ENCODE data around the gene ADNP. TPM values are rescaled to one million over a fixed set of nuclear protein-coding genes. Genes with fewer than 3 reads are reported as not detected.

ADNP gene
- total and polyA plus RNA-seq, 2 of the 13 experiments (the other 11 are each of a cell fraction or from before 2014, with no cell fraction given), result 21.0 to 21.5 TPM

DNA sequence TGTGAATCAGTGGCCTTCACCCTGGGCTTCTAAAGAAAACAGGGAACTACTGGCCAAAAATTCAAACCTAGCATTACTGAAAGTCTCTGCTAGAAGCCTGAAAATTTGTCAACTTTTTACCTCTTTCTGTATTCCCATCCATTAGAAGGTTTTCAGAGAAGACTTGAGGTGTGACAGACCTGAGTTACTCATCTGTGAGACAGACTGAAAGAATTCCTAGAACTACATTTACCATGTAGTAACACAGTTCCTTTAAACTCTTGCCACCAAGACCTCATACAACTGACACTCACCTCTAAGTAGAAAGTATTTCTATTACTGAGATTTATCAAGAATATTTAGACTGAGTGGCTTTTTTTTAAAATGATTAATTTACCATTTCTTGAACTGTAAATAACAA, 22.6 kb upstream of the ADNP start:
- H3K9ac ChIP-seq (ENCODE audit: insufficient read depth, low read depth, low read length), result no peak overlapping the region
- no peak for DNase-seq (ENCODE audit: low spot score)
- H4K20me1 ChIP-seq (ENCODE audit: insufficient read depth, low read length), result peaks cover 58% of the 10 kb centered on the region
- H3K4me2 ChIP-seq (ENCODE audit: low read depth, low read length), result no peak overlapping the region
- no peak overlapping the region for H3K4me3 ChIP-seq (replicated peaks in 1 of 3; ENCODE audit: insufficient read depth in 1 of 3, low read depth in 2 of 3, low read length in 3 of 3)
- intact Hi-C loops (cut with micrococcal nuclease; ENCODE audit: unreplicated experiment) (no loop called here), in situ Hi-C loops (cut with HindIII; ENCODE audit: extremely low pct_ligation_motif_present, low pct_unique_long_range_greater_than_20kb) (no loop called here)
- no TSS peak for BruUV-seq (replicated peaks)
- peaks cover 25% of the 10 kb centered on the region for H3K4me1 ChIP-seq (ENCODE audit: insufficient read depth, low read length)
- CTCF ChIA-PET (ENCODE audit: low intra/inter-chr PET ratio, low total read pairs), result no interaction called here
- no peak for ATAC-seq
- POLR2A ChIA-PET, result no interaction called here
- no peak for FAIRE-seq
- peaks cover 83% of the 10 kb centered on the region for H3K79me2 ChIP-seq (ENCODE audit: insufficient read depth, low read length)
- H3K27ac ChIP-seq (ENCODE audit: extremely low read length, insufficient read depth, low read length), result no peak overlapping the region
- no peak overlapping the region for H2AFZ ChIP-seq (ENCODE audit: low read length)
- no peaks in the 10 kb centered on the region for H3K9me3 ChIP-seq (ENCODE audit: low read length)
- peaks cover 19 to 53% of the 10 kb centered on the region in 2 experiments for H3K36me3 ChIP-seq (replicated peaks in 1 of 2; ENCODE audit: control insufficient read depth in 1 of 2, insufficient read depth in 2 of 2, low read length in 2 of 2)
- no peaks in the 10 kb centered on the region; a peak in 1 of 5 replicates for H3K27me3 ChIP-seq (ENCODE audit: control insufficient read depth in 1 of 2, insufficient read depth in 2 of 2, low read length in 2 of 2)
- TF ChIP-seq MYC (CRISPR knock-in tag; IDR thresholded peaks at IDR 0.05; ENCODE audit: borderline replicate concordance) (no peak), NCOA1 (CRISPR knock-in tag; IDR thresholded peaks at IDR 0.05) (no peak), ZC3H13 (CRISPR knock-in tag; IDR thresholded peaks at IDR 0.05) (no peak), ZNF30 (CRISPR knock-in tag; IDR thresholded peaks at IDR 0.05) (no peak), IKZF4 (CRISPR knock-in tag; IDR thresholded peaks at IDR 0.05; ENCODE audit: borderline replicate concordance, low read depth, not compliant biosample characterization) (no peak), HNRNPL (IDR thresholded peaks at IDR 0.05; ENCODE audit: low read depth, low read length) (no peak), ZNF790 (CRISPR knock-in tag; IDR thresholded peaks at IDR 0.05; ENCODE audit: borderline replicate concordance) (no peak), GTF2F1 (IDR thresholded peaks at IDR 0.05; ENCODE audit: low read length) (no peak), THYN1 (CRISPR knock-in tag; IDR thresholded peaks at IDR 0.05; ENCODE audit: borderline replicate concordance, low read depth) (no peak)
- TF ChIP-seq, protein P1, sequence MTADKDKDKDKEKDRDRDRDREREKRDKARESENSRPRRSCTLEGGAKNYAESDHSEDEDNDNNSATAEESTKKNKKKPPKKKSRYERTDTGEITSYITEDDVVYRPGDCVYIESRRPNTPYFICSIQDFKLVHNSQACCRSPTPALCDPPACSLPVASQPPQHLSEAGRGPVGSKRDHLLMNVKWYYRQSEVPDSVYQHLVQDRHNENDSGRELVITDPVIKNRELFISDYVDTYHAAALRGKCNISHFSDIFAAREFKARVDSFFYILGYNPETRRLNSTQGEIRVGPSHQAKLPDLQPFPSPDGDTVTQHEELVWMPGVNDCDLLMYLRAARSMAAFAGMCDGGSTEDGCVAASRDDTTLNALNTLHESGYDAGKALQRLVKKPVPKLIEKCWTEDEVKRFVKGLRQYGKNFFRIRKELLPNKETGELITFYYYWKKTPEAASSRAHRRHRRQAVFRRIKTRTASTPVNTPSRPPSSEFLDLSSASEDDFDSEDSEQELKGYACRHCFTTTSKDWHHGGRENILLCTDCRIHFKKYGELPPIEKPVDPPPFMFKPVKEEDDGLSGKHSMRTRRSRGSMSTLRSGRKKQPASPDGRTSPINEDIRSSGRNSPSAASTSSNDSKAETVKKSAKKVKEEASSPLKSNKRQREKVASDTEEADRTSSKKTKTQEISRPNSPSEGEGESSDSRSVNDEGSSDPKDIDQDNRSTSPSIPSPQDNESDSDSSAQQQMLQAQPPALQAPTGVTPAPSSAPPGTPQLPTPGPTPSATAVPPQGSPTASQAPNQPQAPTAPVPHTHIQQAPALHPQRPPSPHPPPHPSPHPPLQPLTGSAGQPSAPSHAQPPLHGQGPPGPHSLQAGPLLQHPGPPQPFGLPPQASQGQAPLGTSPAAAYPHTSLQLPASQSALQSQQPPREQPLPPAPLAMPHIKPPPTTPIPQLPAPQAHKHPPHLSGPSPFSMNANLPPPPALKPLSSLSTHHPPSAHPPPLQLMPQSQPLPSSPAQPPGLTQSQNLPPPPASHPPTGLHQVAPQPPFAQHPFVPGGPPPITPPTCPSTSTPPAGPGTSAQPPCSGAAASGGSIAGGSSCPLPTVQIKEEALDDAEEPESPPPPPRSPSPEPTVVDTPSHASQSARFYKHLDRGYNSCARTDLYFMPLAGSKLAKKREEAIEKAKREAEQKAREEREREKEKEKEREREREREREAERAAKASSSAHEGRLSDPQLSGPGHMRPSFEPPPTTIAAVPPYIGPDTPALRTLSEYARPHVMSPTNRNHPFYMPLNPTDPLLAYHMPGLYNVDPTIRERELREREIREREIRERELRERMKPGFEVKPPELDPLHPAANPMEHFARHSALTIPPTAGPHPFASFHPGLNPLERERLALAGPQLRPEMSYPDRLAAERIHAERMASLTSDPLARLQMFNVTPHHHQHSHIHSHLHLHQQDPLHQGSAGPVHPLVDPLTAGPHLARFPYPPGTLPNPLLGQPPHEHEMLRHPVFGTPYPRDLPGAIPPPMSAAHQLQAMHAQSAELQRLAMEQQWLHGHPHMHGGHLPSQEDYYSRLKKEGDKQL (CRISPR knock-in tag; IDR thresholded peaks at IDR 0.05; ENCODE audit: low read depth), result no peak
- TF ChIP-seq, protein P2, sequence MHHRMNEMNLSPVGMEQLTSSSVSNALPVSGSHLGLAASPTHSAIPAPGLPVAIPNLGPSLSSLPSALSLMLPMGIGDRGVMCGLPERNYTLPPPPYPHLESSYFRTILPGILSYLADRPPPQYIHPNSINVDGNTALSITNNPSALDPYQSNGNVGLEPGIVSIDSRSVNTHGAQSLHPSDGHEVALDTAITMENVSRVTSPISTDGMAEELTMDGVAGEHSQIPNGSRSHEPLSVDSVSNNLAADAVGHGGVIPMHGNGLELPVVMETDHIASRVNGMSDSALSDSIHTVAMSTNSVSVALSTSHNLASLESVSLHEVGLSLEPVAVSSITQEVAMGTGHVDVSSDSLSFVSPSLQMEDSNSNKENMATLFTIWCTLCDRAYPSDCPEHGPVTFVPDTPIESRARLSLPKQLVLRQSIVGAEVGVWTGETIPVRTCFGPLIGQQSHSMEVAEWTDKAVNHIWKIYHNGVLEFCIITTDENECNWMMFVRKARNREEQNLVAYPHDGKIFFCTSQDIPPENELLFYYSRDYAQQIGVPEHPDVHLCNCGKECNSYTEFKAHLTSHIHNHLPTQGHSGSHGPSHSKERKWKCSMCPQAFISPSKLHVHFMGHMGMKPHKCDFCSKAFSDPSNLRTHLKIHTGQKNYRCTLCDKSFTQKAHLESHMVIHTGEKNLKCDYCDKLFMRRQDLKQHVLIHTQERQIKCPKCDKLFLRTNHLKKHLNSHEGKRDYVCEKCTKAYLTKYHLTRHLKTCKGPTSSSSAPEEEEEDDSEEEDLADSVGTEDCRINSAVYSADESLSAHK (CRISPR knock-in tag; IDR thresholded peaks at IDR 0.05; ENCODE audit: borderline replicate concordance), result no peak
- TF ChIP-seq, protein P3, sequence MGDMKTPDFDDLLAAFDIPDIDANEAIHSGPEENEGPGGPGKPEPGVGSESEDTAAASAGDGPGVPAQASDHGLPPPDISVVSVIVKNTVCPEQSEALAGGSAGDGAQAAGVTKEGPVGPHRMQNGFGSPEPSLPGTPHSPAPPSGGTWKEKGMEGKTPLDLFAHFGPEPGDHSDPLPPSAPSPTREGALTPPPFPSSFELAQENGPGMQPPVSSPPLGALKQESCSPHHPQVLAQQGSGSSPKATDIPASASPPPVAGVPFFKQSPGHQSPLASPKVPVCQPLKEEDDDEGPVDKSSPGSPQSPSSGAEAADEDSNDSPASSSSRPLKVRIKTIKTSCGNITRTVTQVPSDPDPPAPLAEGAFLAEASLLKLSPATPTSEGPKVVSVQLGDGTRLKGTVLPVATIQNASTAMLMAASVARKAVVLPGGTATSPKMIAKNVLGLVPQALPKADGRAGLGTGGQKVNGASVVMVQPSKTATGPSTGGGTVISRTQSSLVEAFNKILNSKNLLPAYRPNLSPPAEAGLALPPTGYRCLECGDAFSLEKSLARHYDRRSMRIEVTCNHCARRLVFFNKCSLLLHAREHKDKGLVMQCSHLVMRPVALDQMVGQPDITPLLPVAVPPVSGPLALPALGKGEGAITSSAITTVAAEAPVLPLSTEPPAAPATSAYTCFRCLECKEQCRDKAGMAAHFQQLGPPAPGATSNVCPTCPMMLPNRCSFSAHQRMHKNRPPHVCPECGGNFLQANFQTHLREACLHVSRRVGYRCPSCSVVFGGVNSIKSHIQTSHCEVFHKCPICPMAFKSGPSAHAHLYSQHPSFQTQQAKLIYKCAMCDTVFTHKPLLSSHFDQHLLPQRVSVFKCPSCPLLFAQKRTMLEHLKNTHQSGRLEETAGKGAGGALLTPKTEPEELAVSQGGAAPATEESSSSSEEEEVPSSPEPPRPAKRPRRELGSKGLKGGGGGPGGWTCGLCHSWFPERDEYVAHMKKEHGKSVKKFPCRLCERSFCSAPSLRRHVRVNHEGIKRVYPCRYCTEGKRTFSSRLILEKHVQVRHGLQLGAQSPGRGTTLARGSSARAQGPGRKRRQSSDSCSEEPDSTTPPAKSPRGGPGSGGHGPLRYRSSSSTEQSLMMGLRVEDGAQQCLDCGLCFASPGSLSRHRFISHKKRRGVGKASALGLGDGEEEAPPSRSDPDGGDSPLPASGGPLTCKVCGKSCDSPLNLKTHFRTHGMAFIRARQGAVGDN (CRISPR knock-in tag; IDR thresholded peaks at IDR 0.05), result no peak

Data from HepG2 (cell line).